Endothelial cell of umbilical vein (primary cell): ENCODE results near the gene INTS14. TPM values are rescaled to one million over a fixed set of nuclear protein-coding genes. Genes with fewer than 3 reads are reported as not detected.

Experiments
- BruUV-seq: library from RNA; stranded (reverse); fragments of 400-500 nt; replicated peaks from 2 replicates; lab custom pipeline; 2021; lab: Mats Ljungman, UMichigan
- CTCF ChIA-PET: fragments of 300-600, 350-600 bp; sonication (Branson Sonifier 250); formaldehyde crosslinking; loops from one replicate; lab custom pipeline; 2021; ENCODE audit warnings: antibody characterized with exemption, inconsistent platforms; lab: Charles Lee
- POLR2A ChIA-PET: fragments of 300-600, 350-600 bp; sonication (Branson Sonifier 250); formaldehyde crosslinking; loops from one replicate; lab custom pipeline; 2021; ENCODE audit warnings: antibody characterized with exemption, inconsistent platforms; lab: Charles Lee
- DNase-seq: peaks from one replicate; pipeline ENCODE4 v3.0.0-alpha.2; 2011; ENCODE audit warnings: low read depth, low spot score
- FAIRE-seq: peaks from 2 replicates; lab custom pipeline; 2011; peaks lifted over from hg19 to GRCh38; lab: Jason Lieb, UNC
- H2AFZ ChIP-seq: 2 replicates; pipeline ENCODE4 v1.6.0; 2012; ENCODE audit warnings: low read depth, low read length, control low read depth, inconsistent platforms
- H3K27ac ChIP-seq: 2 replicates; pipeline ENCODE4 v1.5.1; 2011; ENCODE audit warnings: low read depth, mild to moderate bottlenecking, control low read depth, low read length, moderate library complexity; ENCODE audit not compliant: insufficient read depth
- H3K27me3 ChIP-seq, 2 experiments: 2 replicates each; pipeline versions ENCODE4 v1.6.0 to v1.6.1; 2011; ENCODE audit warnings: low read length in 2 of 2, mixed read lengths in 1 of 2; ENCODE audit not compliant: control insufficient read depth in 2 of 2, insufficient read depth in 2 of 2
- H3K36me3 ChIP-seq, 2 experiments: 2 replicates in 1 of 2; 3 replicates in 1 of 2; pipeline ENCODE4 v1.5.1; 2011; ENCODE audit warnings: low read length in 2 of 2, mild to moderate bottlenecking in 1 of 2, moderate library complexity in 1 of 2; ENCODE audit not compliant: control insufficient read depth in 2 of 2, insufficient read depth in 2 of 2; ENCODE audit errors: extremely low read depth in 1 of 2
- H3K4me1 ChIP-seq: 3 replicates; pipeline ENCODE4 v1.5.1; 2011; ENCODE audit warnings: mild to moderate bottlenecking, low read length; ENCODE audit not compliant: control insufficient read depth, insufficient read depth; ENCODE audit errors: extremely low read depth
- H3K4me2 ChIP-seq: 2 replicates; pipeline ENCODE4 v1.6.1; 2011; ENCODE audit warnings: low read length, control low read depth, mixed read lengths; ENCODE audit not compliant: insufficient read depth
- H3K4me3 ChIP-seq, 3 experiments: fragments of 200-600 bp in 1 of 3; sonication (generic), shearing (Covaris generic) in 1 of 3; replicated peaks in 1 of 3; 2 replicates each; pipeline ENCODE4 v1.5.1; 2011 to 2016; ENCODE audit warnings: control low read depth in 3 of 3, low read length in 3 of 3, mild to moderate bottlenecking in 2 of 3, inconsistent platforms in 1 of 3, low read depth in 1 of 3, moderate library complexity in 1 of 3; ENCODE audit not compliant: insufficient read depth in 1 of 3
- H3K79me2 ChIP-seq: 2 replicates; pipeline ENCODE4 v1.6.0; 2012; ENCODE audit warnings: low read length, inconsistent platforms; ENCODE audit not compliant: control insufficient read depth, insufficient read depth
- H3K9ac ChIP-seq: replicated peaks from 2 replicates; pipeline ENCODE3; 2011; ENCODE audit warnings: low read length, control low read depth; ENCODE audit not compliant: insufficient read depth; ENCODE audit errors: extremely low read depth
- H3K9me1 ChIP-seq: replicated peaks from 3 replicates; pipeline ENCODE4 v1.6.0; 2011; ENCODE audit warnings: mild to moderate bottlenecking, low read length; ENCODE audit not compliant: control insufficient read depth, insufficient read depth; ENCODE audit errors: extremely low read depth
- H3K9me3 ChIP-seq: replicated peaks from 2 replicates; pipeline ENCODE4 v1.5.1; 2012; ENCODE audit warnings: low read length, inconsistent platforms; ENCODE audit not compliant: control insufficient read depth, insufficient read depth
- H4K20me1 ChIP-seq: replicated peaks from 2 replicates; pipeline ENCODE3; 2011; ENCODE audit warnings: mild to moderate bottlenecking, low read length; ENCODE audit not compliant: control insufficient read depth, insufficient read depth; ENCODE audit errors: extremely low read depth
- CTCF ChIP-seq, 2 donors: IDR thresholded peaks; 1 replicate in 1 of 2; 2 replicates in 1 of 2; pipeline ENCODE4 v1.5.1; 2011; ENCODE audit warnings: low read length in 2 of 2, mild to moderate bottlenecking in 2 of 2, moderate library complexity in 2 of 2, control low read depth in 1 of 2, inconsistent platforms in 1 of 2, low read depth in 1 of 2; ENCODE audit not compliant: insufficient read depth in 1 of 2; ENCODE audit errors: extremely low read depth in 1 of 2
- EZH2 ChIP-seq: IDR thresholded peaks from 2 replicates; pipeline ENCODE4 v1.6.1; 2012; ENCODE audit warnings: borderline replicate concordance, low read depth, mild to moderate bottlenecking, moderate library complexity, low read length, inconsistent platforms; ENCODE audit not compliant: severe bottlenecking
- FOS ChIP-seq: IDR thresholded peaks from 2 replicates; pipeline ENCODE4 v1.6.1; 2011; ENCODE audit warnings: mild to moderate bottlenecking, low read length, moderate library complexity, borderline replicate concordance; ENCODE audit not compliant: insufficient read depth
- GATA2 ChIP-seq: IDR thresholded peaks from 2 replicates; pipeline ENCODE4 v1.7.0; 2011; ENCODE audit warnings: low read depth, mild to moderate bottlenecking, moderate library complexity, mixed read lengths, low read length; ENCODE audit not compliant: insufficient read length, insufficient read depth
- JUN ChIP-seq: IDR thresholded peaks from 2 replicates; pipeline ENCODE4 v1.6.1; 2011; ENCODE audit warnings: borderline replicate concordance, low read depth; ENCODE audit not compliant: insufficient read length, insufficient read depth
- MAX ChIP-seq: IDR thresholded peaks from 2 replicates; pipeline ENCODE4 v1.6.1; 2011; ENCODE audit not compliant: insufficient read depth, insufficient read length
- MYC ChIP-seq: IDR thresholded peaks from one replicate; pipeline ENCODE4 v1.6.1; 2011; ENCODE audit warnings: mild to moderate bottlenecking, low read depth, low read length
- POLR2AphosphoS5 ChIP-seq: IDR thresholded peaks from 2 replicates; pipeline ENCODE4 v1.6.1; 2012; ENCODE audit warnings: low read depth, mild to moderate bottlenecking, control low read depth, low read length, moderate library complexity; ENCODE audit not compliant: insufficient read depth
- dilution Hi-C: fragments of 300-500 bp; cut with MboI; formaldehyde crosslinking; loops from one replicate; pipeline ENCODE4 v1.15.0; 2019; ENCODE audit warnings: low sequenced_read_pairs; ENCODE audit not compliant: extremely low pct_ligation_motif_present
- intact Hi-C: fragments of 100-400 bp; cut with micrococcal nuclease; formaldehyde crosslinking; loops from one replicate; pipeline ENCODE4 v1.10.0; 2022
- polyA plus RNA-seq, 4 experiments: library from polyadenylated mRNA; depleted of rRNA in 3 of 4; stranded (reverse) in 3 of 4; unstranded in 1 of 4; fragments of >200 nt; gene quantifications; 2 replicates each; pipeline versions ENCODE4 v1.2.1 to v1.2.3, GENCODE V29; 2011 to 2012; ENCODE audit warnings: missing spikeins in 1 of 4
- total RNA-seq: library from RNA; stranded (reverse); gene quantifications from 2 replicates; pipeline ENCODE4 v1.2.3, GENCODE V29; 2021

Gene INTS14
- total and polyA plus RNA-seq, 2 donors (not counting 3 experiments of a cell fraction or from before 2014, with no cell fraction given) = 41.7 to 52.6 TPM

GRCh38 chr15:65576664-65577063 lies 34.3 kb downstream of the INTS14 start:
- Histone ChIP-seq H3K4me2 (peak overlapping the region; percentile 51), H4K20me1 (no peaks in the 10 kb centered on the region), H3K9ac (no peak overlapping the region), H3K36me3 (peaks cover 5 to 12% of the 10 kb centered on the region in 2 experiments), H3K79me2 (no peaks in the 10 kb centered on the region), H2AFZ (no peak overlapping the region), H3K27me3 (no peaks in the 10 kb centered on the region), H3K27ac (peak overlapping the region; percentile 43), H3K9me1 (no peaks in the 10 kb centered on the region), H3K9me3 (no peaks in the 10 kb centered on the region), H3K4me3 (no peak overlapping the region), H3K4me1 (peaks cover 29% of the 10 kb centered on the region)
- intact Hi-C loops = loop anchor here (1.0 kb wide), 1 partner anchor 59 kb away; the partner anchor contains the start of gene DPP8
- TF ChIP-seq FOS = peak; percentile 59
- peak; percentile 43 for TF ChIP-seq JUN
- TF ChIP-seq EZH2 = no peak
- CTCF ChIA-PET = interaction anchor here (1.1 to 1.6 kb wide), 2 partner anchors 19 to 60 kb away, joined by 4 to 6 read pairs; no protein-coding TSS in a partner anchor
- DNase-seq (peak; percentile 70), FAIRE-seq (peak; percentile 53)
- dilution Hi-C loops = no loop called here
- no TSS peak for BruUV-seq
- POLR2A ChIA-PET = no interaction called here

GRCh38 chr15:65571971-65572370 lies 39.0 kb downstream of the INTS14 start:
- H3K27ac ChIP-seq = no peak overlapping the region
- ChIA-PET CTCF (no interaction called here), POLR2A (interaction anchor here (1.0 kb wide), 1 partner anchor 55 kb away, joined by 5 read pairs; no protein-coding TSS in a partner anchor)
- no peaks in the 10 kb centered on the region for H4K20me1 ChIP-seq
- intact Hi-C loops (no loop called here), dilution Hi-C loops (no loop called here)
- no peak overlapping the region for H3K9ac ChIP-seq
- TF ChIP-seq POLR2AphosphoS5 (no peak), CTCF (IDR thresholded peaks at IDR 0.05; ENCODE audit: extremely low read depth in 1 of 2, insufficient read depth in 1 of 2, low read depth in 1 of 2, low read length in 2 of 2) (no peak), MAX (no peak), MYC (no peak), GATA2 (no peak), EZH2 (no peak), JUN (no peak)
- H3K4me1 ChIP-seq = peaks cover 11% of the 10 kb centered on the region
- H3K4me3 ChIP-seq = no peak overlapping the region
- BruUV-seq = no TSS peak
- no peak overlapping the region for H3K4me2 ChIP-seq
- H3K36me3 ChIP-seq = peaks cover 4 to 5% of the 10 kb centered on the region in 2 experiments
- H3K79me2 ChIP-seq = no peaks in the 10 kb centered on the region
- H2AFZ ChIP-seq = no peak overlapping the region
- H3K9me1 ChIP-seq = no peaks in the 10 kb centered on the region
- H3K9me3 ChIP-seq = no peaks in the 10 kb centered on the region
- DNase-seq (no peak), FAIRE-seq (no peak)
- H3K27me3 ChIP-seq = no peaks in the 10 kb centered on the region
